HG03135 (cell line): ENCODE measurements around the gene ADAMTS8.
"Not testable (repeated sequence)": the region's sequence is repeated elsewhere in the genome, so short reads cannot be mapped to it uniquely, and the experiment has no call there.

Experiments
- ATAC-seq: cut with Tn5 transposase; IDR thresholded peaks from one replicate; pipeline ENCODE4 v1.9.1; 2021; ENCODE audit warnings: mild to moderate bottlenecking, moderate library complexity; ENCODE audit not compliant: unreplicated experiment

Gene ADAMTS8

GRCh38 chr11:130439160-130439519 is 10.7 kb upstream of the ADAMTS8 start:
- ATAC-seq: no peak

DNA sequence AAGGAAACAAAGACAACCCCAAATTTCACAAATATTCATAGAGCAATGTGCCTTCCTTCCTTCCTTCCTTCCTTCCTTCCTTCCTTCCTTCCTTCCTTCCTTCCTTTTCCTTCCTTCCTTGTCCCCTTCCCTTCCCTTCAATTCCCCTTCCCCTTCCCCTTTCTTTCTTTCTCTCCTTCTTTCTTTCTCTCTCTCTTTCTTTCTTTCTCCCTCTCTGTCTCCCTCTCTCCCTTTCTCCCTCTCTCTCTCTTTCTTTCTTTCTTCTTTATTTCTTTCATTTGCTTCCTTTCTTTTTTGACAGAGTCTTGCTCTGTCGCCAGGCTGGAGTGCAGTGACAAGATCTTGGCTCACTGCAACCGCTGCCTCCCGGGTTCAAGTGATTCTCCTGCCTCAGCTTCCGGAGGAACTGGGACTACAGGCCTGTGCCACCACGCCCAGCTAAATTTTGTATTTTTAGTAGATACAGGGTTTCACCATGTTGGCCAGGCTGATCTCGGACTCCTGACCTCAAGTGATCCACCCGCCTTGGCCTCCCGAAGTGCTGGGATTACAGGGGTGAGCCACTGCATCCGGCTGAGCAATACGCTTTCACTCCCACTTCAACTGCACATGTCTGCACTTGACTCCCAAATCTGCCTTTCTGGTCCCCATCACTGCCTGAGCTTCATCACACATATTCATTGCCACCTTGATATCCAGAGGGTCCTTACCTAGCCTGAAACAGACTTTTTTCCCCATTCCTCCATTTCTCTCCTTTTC is 10.2 kb upstream of the ADAMTS8 start:
- ATAC-seq: not testable (repeated sequence)

GRCh38 chr11:130437848-130438247 is 9.4 kb upstream of the ADAMTS8 start:
- ATAC-seq: no peak

GRCh38 chr11:130436171-130436570 is 7.8 kb upstream of the ADAMTS8 start:
- ATAC-seq: no peak

- no peak for ATAC-seq
Observed at GRCh38 chr11:130435671-130436070, 7.3 kb upstream of the ADAMTS8 start.

DNA sequence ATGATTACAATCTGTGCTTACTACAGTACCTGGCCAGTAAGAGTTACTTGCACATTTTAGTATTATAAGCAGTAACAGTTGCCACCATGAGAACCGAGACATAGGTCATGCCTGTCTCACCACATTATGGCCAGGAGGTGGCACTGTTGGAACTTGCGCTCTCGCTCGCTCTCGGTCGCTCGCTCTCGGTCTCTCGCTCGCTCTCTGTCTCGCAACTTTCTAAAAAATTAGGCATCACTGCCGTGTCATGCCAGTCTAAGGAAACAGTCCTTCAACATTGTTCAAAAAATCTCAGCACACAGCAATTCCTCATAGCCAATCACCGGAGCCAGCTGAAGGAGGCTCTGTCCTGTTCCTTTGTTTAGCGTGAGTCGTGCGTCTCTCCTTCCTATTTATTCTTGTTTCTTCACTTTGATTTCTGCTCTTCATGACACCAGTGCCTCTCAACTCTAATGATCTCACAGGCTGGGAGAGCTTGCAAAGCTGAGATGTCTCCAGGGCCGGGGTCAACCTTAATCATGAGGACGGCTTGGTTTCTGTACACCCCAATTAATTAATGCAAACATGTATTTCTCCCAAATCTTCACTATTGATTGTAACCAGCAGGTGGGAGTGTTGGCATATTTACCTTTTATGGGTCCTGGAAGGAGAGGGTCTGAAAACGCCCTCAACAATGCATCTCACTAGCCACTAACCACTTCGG is 6.3 kb upstream of the ADAMTS8 start:
- peak; percentile 85 for ATAC-seq

GRCh38 chr11:130433357-130433756 is 4.9 kb upstream of the ADAMTS8 start:
- ATAC-seq: no peak

GRCh38 chr11:130431801-130432200 is 3.4 kb upstream of the ADAMTS8 start:
- no peak for ATAC-seq

DNA sequence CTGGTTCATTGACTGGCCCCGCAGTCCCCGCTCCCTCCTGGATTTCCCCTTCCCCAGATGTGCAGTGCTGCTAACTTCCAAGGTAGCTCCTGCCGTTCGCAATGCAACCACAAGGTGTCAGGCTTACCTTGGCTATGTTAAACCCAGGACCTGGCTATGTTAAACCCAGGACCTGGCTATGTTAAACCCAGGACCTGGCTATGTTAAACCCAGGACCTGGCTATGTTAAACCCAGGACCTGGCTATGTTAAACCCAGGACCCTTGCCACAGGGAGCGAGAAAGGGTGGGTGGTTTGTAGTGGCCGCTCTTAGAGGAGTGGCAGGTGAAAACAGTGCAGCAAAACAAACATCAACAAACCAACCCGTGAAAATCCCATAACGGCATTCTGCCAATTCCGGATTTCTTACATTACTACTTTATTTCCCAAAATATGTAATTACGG is 2.9 kb upstream of the ADAMTS8 start:
- ATAC-seq: peak; percentile 53

DNA sequence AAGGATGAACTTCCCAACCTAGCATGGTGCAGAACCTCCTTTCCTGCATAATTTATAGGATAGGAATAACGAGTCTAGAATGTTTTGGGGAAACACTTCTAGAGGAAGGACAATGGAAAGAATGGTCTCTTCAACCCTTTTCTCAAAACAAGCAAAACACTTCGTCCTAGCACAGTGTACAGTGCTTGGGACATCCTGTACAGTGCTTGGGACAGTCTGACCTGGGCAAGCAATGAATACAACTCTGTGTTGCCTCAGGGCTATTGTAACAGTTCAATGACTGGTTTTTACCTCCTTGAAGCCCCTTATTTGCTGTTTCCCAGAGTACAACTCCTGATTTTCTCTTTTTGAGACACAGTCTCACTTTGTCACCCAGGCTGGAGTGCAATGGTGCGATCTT is 1.6 kb upstream of the ADAMTS8 start:
- ATAC-seq: no peak

DNA sequence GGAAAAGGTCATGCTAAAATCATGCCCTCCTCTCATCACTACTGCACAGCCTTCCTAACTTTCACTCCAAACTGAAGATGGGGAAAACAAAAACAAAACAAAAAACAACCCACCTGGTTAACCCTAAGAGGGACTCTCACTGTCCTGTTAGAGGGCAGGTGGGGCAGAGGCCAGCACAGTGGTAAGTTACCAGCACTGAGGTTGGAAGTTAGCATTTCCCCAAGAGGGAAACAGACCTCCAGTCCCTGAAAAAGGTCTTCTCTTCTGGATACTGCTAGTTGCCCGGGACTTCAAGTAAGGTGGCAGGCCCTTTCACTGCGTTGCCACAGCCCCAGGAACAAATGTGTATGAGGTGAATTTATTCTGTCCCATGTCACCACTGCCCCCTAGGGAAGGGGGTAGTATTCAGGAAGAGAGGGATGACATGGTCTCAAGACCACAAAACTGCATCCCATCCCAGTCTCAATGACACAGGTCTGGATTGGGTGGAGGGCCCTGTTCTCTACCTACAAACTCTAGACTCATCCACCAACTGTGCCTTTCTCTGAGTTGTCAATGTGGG is 792 bp upstream of the ADAMTS8 start:
- no peak for ATAC-seq

DNA sequence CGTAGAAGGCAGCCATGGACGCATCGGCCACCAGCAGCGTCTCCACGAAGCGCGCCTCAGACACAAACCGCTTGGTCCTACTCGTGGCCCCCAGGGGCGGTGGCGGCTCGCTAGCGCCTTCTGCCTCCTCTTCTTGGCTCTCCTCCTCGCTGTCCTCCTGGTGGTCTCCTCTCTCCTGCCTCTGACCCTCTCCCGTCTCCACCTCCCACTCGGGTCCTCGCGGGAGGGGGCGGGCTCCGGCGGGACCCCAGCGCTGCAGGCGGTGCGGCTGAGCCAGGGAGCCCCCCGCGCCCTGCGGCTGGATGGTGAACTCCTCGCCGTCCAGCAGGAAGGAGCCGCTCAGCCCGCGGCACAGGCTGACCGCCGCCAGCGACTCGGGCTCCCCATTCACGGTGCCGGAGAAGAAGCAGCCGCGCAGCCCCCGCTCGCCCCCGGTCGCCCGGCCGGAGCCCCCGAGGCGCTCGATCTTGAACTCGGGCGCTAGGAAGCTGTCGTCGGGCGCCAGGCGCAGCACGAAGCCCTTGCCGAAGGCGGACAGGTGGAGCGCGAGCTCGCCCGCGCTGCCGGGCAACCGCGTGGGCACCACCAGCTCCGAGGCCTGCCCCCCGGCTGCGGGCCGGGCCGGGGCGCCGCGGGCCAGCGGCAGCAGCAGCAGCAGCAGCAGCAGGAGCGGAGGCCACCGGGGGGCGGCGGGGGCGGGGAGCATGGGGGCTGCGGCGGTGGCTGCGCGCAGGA is 661 bp downstream of the ADAMTS8 start:
- ATAC-seq: no peak

GRCh38 chr11:130426837-130427341 is 1.5 kb downstream of the ADAMTS8 start:
- ATAC-seq: no peak

- no peak for ATAC-seq
Observed at GRCh38 chr11:130426223-130426836, 2.1 kb downstream of the ADAMTS8 start.

DNA sequence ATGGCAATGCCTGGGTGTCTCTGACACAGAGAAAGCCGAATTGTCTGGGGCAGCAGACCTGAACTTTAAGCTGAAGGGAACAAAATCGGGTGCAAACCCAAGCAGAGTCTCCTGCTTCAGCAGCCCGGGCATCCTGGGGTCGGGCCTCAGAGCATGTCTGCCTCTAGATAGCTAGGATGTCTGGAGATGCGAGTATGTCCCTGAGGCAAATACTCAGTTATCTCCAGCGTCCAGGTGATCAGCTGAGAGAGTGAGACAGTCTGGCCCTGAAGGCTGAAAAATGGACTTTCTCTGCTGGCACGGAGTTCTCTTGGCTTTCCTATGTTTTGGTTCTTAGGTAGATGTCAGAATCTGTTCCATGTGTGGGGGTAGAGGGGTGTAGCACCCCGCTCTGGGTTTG is 3.3 kb downstream of the ADAMTS8 start:
- ATAC-seq: no peak

DNA sequence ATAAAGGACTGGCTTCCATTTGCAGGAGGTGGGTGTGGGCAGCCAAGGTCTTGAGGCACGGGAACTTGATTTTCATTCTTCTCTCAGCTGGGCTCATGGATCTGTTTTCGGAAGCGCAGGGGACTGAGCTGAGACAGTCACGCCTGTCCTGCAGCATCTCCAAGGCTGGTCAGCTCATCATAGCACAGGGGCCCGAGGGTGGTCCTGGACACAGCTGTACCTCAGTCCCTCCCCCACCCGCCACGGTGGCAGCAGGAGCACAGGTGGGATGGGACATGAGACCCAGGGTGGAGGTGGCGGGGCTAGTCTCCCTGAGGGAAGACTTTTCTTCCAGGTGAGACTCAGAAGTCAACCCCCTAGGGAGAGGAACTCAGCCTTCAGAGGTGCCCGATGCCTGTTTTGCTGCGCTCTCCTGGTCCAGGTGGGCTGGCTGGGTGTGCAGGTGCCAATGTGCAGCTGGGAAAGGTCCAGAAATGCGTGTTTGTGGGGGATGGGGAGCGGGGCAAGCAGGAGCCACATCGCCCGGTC is 3.7 kb downstream of the ADAMTS8 start:
- no peak for ATAC-seq

DNA sequence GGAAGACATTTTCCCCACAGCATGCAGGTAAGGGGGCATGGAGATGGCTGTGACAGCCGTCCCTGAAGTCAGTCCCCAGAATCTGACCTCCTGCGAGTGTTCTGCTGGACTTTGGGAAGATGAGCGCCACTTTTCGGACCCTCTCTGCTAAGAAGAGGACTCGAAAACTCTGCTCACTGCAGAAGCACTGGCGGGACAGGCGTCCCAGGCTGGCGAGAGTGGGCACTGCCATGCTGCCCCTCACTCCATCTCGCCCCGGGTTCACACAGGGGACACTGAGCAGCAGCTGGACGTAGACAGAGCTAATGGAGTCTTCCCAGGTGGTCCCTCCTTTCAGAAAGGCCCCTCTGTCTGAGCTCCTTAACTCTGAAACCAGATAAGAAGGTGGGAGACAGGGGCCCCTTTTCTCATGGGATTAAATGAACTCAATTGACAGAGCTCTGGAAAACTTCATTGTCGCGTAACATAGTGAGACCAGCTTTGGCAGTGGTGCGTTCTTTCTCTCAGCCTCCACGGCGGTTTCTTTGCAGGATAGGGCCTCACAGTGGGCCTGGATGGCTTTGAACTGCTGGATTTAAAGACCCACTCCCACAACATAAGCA is 4.8 kb downstream of the ADAMTS8 start:
- ATAC-seq: no peak

DNA sequence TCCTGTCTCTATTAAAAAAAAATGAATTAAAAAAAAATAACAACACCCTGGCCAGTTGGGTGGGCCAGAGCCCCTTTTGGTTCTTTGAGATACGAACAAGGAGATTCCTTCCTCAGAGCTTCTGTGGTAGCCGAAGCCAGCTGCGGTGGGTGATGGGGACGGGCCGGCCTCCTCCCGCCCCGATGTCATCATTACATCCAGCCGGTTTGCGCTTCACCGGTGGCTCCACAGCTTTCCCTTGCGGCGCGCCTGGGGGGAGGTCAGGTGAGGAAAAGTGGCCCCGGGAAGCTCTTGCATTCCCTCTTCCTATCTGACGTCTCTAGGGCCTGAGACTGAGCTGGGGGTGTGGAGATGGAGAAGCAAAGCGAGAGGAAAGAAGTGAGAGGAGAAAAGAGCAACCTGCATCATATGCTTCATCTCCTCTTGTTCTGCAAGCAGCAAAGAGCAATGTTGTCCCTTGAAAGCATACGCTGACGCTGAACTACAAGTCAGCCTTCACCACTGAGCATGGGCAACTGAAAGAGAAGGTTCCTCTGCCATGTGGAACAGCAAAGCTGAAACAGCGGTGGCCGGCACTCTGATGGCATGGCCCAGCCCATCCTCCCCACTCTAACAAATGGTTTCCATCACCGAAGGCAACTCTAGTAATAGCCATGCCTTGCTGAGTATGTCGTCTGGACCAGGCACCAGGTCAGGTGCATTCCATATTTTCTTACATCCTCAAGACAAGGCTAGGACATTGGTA is 6.0 kb downstream of the ADAMTS8 start:
- no peak for ATAC-seq

GRCh38 chr11:130421697-130422096 is 6.7 kb downstream of the ADAMTS8 start:
- ATAC-seq: no peak

GRCh38 chr11:130421199-130421585 is 7.2 kb downstream of the ADAMTS8 start:
- no peak for ATAC-seq
